ENCODE results near the gene EMILIN3.

DNA sequence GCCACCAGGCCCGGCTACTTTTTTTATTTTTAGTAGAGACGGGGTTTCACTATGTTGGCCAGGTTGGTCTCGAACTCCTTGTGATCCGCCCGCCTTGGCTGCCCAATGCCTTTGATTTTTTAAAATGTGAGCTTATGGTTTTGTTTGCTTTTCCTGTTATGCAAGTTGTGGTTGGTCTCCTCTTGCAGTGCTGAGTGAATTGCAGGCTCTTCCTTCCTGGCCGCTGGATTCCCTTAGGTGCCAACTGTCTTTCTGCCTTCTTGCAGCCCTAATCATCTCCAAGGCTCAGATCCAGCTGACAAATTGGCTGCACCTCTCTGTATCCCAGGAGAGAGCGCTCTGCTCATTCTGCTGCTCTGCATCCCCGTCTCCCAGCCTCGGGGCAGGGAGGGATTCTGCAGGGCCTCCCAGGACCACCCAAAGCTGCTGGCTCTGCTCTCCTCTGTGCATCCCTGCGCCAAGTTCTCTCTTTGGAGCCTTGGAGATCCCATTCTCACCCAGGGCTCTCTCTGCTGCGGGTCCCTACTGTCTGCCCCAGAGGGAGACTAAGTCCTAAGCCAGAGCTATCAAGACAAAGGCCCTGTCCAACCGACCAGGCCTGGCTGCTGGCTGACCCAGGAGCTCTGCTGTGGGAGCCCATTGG is 14.1 kb upstream of the EMILIN3 start:
- TF ChIP-seq CTCF (conservative IDR thresholded peaks at IDR 0.05; ENCODE audit: low read depth, low read length) (no peak), POLR2A (IDR thresholded peaks at IDR 0.05; ENCODE audit: low read depth, low read length) (no peak), FOS (IDR thresholded peaks at IDR 0.05; ENCODE audit: low read depth, low read length) (no peak), MXI1 (IDR thresholded peaks at IDR 0.05; ENCODE audit: borderline replicate concordance, low read depth, low read length) (no peak), USF2 (IDR thresholded peaks at IDR 0.05; ENCODE audit: low read depth, low read length) (no peak), ELK1 (IDR thresholded peaks at IDR 0.05; ENCODE audit: borderline replicate concordance, low read depth, low read length) (no peak), CEBPB (IDR thresholded peaks at IDR 0.05; ENCODE audit: low read depth, low read length) (no peak), RCOR1 (IDR thresholded peaks at IDR 0.05; ENCODE audit: insufficient replicate concordance, low read length) (no peak), SMC3 (IDR thresholded peaks at IDR 0.05; ENCODE audit: low read depth, low read length) (no peak), NFE2L2 (IDR thresholded peaks at IDR 0.05; ENCODE audit: low read depth, low read length) (no peak), RFX5 (IDR thresholded peaks at IDR 0.05; ENCODE audit: low read depth, low read length) (no peak), MAFK (IDR thresholded peaks at IDR 0.05; ENCODE audit: low read depth, low read length) (no peak), RAD21 (IDR thresholded peaks at IDR 0.05; ENCODE audit: low read length) (no peak), BHLHE40 (IDR thresholded peaks at IDR 0.05; ENCODE audit: low read depth, low read length) (no peak)

Measured in IMR-90 (cell line).